ENCODE measurements around the gene KLB.
"Not testable (repeated sequence)": the region's sequence is repeated elsewhere in the genome, so short reads cannot be mapped to it uniquely, and the experiment has no call there.

Gene KLB

GRCh38 chr4:39406763-39407583 lies at the start of gene KLB:
KLB (plus strand) TSS chr4:39406930; CDS start chr4:39406950, 20 bp downstream.
- DNase-seq (ENCODE audit: low spot score), result no peak
- no peak for FAIRE-seq

- no peak for FAIRE-seq
- DNase-seq (ENCODE audit: low spot score), result no peak
Measured at GRCh38 chr4:39357002-39357401, 49.7 kb upstream of the KLB start.

- not testable (repeated sequence) for FAIRE-seq
Measured at GRCh38 chr4:39360611-39361010, 46.1 kb upstream of the KLB start.

GRCh38 chr4:39362827-39363226 lies 43.9 kb upstream of the KLB start:
- FAIRE-seq, result no peak
- no peak for DNase-seq (ENCODE audit: low spot score)

More at GRCh38 chr4:39360611-39361010, 46.1 kb upstream of the KLB start:
- not testable (repeated sequence) for DNase-seq (ENCODE audit: low spot score)

GRCh38 chr4:39363773-39364393 lies 42.8 kb upstream of the KLB start:
- FAIRE-seq, result no peak
- DNase-seq (ENCODE audit: low spot score), result no peak

- no peak for DNase-seq (ENCODE audit: low spot score)
- no peak for FAIRE-seq
Measured at GRCh38 chr4:39365360-39365759, 41.4 kb upstream of the KLB start.

GRCh38 chr4:39365830-39366771 lies 40.6 kb upstream of the KLB start, which contains the start of gene RFC1:
RFC1 (minus strand) TSS chr4:39366362; CDS start chr4:39366241, 121 bp downstream.
- FAIRE-seq, result peak; percentile 74

GRCh38 chr4:39367166-39367565 lies 39.6 kb upstream of the KLB start:
- no peak for FAIRE-seq
- DNase-seq (ENCODE audit: low spot score), result no peak

More at GRCh38 chr4:39365830-39366771, 40.6 kb upstream of the KLB start, which contains the start of gene RFC1:
- DNase-seq (ENCODE audit: low spot score), result peak; percentile 96

- DNase-seq (ENCODE audit: low spot score), result no peak
- no peak for FAIRE-seq
Measured at GRCh38 chr4:39369301-39369700, 37.4 kb upstream of the KLB start.

GRCh38 chr4:39371209-39371608 lies 35.5 kb upstream of the KLB start:
- not testable (repeated sequence) for DNase-seq (ENCODE audit: low spot score); FAIRE-seq

- FAIRE-seq, result no peak
- no peak for DNase-seq (ENCODE audit: low spot score)
Measured at GRCh38 chr4:39375478-39375877, 31.3 kb upstream of the KLB start.

GRCh38 chr4:39383690-39384089 lies 23.0 kb upstream of the KLB start:
- FAIRE-seq, result no peak
- no peak for DNase-seq (ENCODE audit: low spot score)

GRCh38 chr4:39384563-39384962 lies 22.2 kb upstream of the KLB start:
- DNase-seq (ENCODE audit: low spot score) (no peak), FAIRE-seq (no peak)

- DNase-seq (ENCODE audit: low spot score), result no peak
- FAIRE-seq, result no peak
Measured at GRCh38 chr4:39390603-39391002, 16.1 kb upstream of the KLB start.

GRCh38 chr4:39394706-39395105 lies 12.0 kb upstream of the KLB start:
- DNase-seq (ENCODE audit: low spot score), result no peak
- FAIRE-seq, result no peak

GRCh38 chr4:39401640-39402039 lies 5.1 kb upstream of the KLB start:
- not testable (repeated sequence) for DNase-seq (ENCODE audit: low spot score); FAIRE-seq

- no peak for FAIRE-seq
- DNase-seq (ENCODE audit: low spot score), result no peak
Measured at GRCh38 chr4:39407584-39407885, 805 bp downstream of the KLB start.

- no peak for DNase-seq (ENCODE audit: low spot score)
- FAIRE-seq, result no peak
Measured at GRCh38 chr4:39410415-39410814, 3.7 kb downstream of the KLB start.

GRCh38 chr4:39411561-39411960 lies 4.8 kb downstream of the KLB start:
- not testable (repeated sequence) for FAIRE-seq

GRCh38 chr4:39415678-39416283 lies 9.1 kb downstream of the KLB start:
- no peak for FAIRE-seq
- DNase-seq (ENCODE audit: low spot score), result no peak

More at GRCh38 chr4:39411561-39411960, 4.8 kb downstream of the KLB start:
- not testable (repeated sequence) for DNase-seq (ENCODE audit: low spot score)

- FAIRE-seq, result no peak
- no peak for DNase-seq (ENCODE audit: low spot score)
Measured at GRCh38 chr4:39422247-39422646, 15.5 kb downstream of the KLB start.

Measured in urothelium cell line (cell line).